ENCODE measurements around the gene MSI2.

The MSI2 gene

GRCh38 chr17:57281887-57282286 is 25.6 kb downstream of the MSI2 start:
- TF ChIP-seq, protein P1, sequence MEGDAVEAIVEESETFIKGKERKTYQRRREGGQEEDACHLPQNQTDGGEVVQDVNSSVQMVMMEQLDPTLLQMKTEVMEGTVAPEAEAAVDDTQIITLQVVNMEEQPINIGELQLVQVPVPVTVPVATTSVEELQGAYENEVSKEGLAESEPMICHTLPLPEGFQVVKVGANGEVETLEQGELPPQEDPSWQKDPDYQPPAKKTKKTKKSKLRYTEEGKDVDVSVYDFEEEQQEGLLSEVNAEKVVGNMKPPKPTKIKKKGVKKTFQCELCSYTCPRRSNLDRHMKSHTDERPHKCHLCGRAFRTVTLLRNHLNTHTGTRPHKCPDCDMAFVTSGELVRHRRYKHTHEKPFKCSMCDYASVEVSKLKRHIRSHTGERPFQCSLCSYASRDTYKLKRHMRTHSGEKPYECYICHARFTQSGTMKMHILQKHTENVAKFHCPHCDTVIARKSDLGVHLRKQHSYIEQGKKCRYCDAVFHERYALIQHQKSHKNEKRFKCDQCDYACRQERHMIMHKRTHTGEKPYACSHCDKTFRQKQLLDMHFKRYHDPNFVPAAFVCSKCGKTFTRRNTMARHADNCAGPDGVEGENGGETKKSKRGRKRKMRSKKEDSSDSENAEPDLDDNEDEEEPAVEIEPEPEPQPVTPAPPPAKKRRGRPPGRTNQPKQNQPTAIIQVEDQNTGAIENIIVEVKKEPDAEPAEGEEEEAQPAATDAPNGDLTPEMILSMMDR (IDR thresholded peaks at IDR 0.05; ENCODE audit: low read depth, low read length): no peak
- H3K9me3 ChIP-seq: no peaks in the 10 kb centered on the region
- peaks cover 17% of the 10 kb centered on the region for H3K4me1 ChIP-seq
- H3K27me3 ChIP-seq: no peaks in the 10 kb centered on the region
- H3K4me3 ChIP-seq (ENCODE audit: low read depth, low read length): no peak overlapping the region
- DNase-seq: no peak
- peaks cover 63% of the 10 kb centered on the region for H3K36me3 ChIP-seq

DNA sequence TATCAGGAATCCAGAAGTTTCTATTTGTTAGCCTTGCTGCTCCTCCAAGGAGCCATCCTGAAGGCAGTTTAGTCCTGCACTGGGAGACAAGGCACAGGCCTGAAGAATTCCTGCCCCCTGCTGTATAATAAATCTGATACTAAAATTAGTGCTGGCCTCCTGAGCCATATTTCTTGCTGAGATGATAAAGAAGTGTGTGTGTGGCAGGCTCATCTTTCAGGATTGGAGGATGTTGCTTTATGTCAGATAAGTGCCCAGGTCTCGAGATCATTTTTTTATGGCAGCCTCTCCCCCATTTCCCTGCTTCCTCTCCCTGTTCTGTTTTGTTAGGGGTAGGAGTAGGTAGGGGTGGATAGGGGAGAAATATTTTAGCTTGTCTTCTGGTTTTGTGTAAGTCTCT is 26.0 kb downstream of the MSI2 start:
- no peak overlapping the region for H3K4me3 ChIP-seq (ENCODE audit: low read depth, low read length)
- peaks cover 17% of the 10 kb centered on the region for H3K4me1 ChIP-seq
- peaks cover 62% of the 10 kb centered on the region for H3K36me3 ChIP-seq
- H3K9me3 ChIP-seq: no peaks in the 10 kb centered on the region
- no peak for DNase-seq
- no peaks in the 10 kb centered on the region for H3K27me3 ChIP-seq
- TF ChIP-seq, protein P1 (IDR thresholded peaks at IDR 0.05; ENCODE audit: low read depth, low read length): peak; percentile 14; the same call in 1 of the 2 replicates

DNA sequence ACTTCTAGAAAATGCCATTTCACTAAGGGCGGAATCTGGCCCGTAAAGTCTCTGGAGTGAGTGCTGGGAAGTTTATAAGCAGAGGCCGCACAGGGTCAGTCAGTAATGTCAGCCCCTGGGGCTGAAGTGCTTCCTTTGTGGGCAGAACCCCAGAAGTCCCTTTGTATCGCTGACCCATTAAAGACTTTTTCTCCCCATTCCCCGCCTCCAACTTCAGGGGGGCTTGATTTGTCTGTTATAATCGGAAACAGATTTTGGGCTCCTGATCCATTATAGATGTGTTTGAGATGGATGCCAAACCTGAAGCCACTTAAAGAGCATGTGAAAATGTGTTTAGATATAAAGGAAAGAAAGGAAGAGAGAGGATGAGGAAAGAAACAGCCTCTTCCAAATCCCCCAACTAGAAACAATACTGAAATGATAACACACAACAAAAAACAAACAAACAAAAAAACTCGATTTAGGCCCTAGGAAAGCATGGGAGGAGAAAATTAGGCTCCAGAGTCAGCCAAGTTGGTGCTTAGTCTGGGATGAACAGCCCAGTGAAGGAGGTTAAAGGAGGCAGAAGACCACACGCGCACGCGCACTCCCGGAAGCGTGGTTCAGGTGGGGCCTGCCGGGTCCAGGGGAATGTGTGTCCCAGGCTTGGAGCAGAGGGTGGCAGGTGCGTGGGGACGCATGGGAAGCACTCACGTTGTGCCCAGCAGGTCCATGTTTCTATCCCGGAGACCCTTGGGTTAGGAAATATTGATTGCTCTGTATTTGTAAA is 27.1 kb downstream of the MSI2 start:
- Histone ChIP-seq H3K36me3 (peaks cover 63% of the 10 kb centered on the region), H3K4me1 (peaks cover 18% of the 10 kb centered on the region), H3K27me3 (no peaks in the 10 kb centered on the region), H3K9me3 (no peaks in the 10 kb centered on the region), H3K4me3 (ENCODE audit: low read depth, low read length) (no peak overlapping the region)
- DNase-seq: no peak
- TF ChIP-seq, protein P1 (IDR thresholded peaks at IDR 0.05; ENCODE audit: low read depth, low read length): no peak

DNA sequence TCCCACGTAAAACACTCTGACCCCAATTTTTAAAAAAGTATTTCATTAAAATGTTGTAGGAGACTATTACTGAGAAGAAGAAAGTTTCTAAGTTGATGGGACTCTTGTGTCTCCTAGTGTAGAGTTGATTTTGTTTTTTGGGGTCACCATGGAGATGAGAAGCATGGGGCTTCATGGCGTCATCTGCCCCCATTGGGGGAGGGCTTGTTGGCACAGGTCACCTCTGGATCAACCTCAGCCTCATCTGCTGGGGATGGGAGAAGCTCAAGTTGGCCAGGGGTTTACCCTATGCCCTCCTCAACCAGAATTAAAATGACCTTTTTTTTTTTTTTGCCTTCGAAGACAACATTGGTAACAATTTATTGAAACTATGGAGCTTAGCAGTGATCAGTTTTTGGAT is 28.3 kb downstream of the MSI2 start:
- H3K36me3 ChIP-seq: peaks cover 60% of the 10 kb centered on the region
- no peak for DNase-seq
- H3K9me3 ChIP-seq: no peaks in the 10 kb centered on the region
- peaks cover 22% of the 10 kb centered on the region for H3K4me1 ChIP-seq
- TF ChIP-seq, protein P1 (IDR thresholded peaks at IDR 0.05; ENCODE audit: low read depth, low read length): no peak
- no peaks in the 10 kb centered on the region for H3K27me3 ChIP-seq
- H3K4me3 ChIP-seq (ENCODE audit: low read depth, low read length): no peak overlapping the region

DNA sequence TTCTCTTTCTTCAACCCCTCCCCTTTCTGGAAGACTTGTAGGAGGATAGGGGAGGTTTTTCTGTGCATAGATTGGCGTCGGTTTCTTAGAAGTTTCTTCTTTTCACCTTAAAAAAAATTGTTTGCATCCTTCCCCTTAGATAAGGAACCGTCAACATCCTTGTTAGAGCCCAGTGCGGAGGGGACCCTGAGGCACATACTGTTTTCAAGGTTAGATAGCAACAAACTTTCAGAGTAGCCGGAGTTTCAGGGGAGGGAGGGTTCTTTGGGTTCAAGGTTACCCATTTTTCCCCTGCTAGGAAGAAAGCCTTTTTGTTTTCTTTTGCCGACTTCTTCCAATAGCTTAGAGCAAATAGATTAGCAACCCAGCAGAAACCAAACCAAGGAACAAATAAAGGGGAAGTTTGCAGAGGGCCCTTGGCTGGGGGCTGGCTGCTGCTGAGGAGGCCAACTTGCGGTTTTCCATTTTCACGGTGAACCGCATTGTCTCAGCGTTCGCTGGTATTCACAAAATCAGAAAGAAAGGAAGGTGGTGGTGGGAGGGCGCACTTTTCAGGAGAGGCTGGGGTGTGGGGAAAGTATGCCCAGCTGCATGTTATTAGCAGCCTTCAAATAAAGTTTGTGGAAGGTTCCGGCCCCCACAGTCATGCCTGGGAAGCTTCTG is 28.8 kb downstream of the MSI2 start:
- Histone ChIP-seq H3K27me3 (no peaks in the 10 kb centered on the region), H3K4me1 (peaks cover 22% of the 10 kb centered on the region), H3K36me3 (peaks cover 63% of the 10 kb centered on the region), H3K9me3 (no peaks in the 10 kb centered on the region), H3K4me3 (ENCODE audit: low read depth, low read length) (no peak overlapping the region)
- TF ChIP-seq, protein P1 (IDR thresholded peaks at IDR 0.05; ENCODE audit: low read depth, low read length): no peak
- DNase-seq: no peak

GRCh38 chr17:57285701-57286100 is 29.4 kb downstream of the MSI2 start:
- H3K36me3 ChIP-seq: peaks cover 65% of the 10 kb centered on the region
- DNase-seq: no peak
- no peaks in the 10 kb centered on the region for H3K27me3 ChIP-seq
- peaks cover 22% of the 10 kb centered on the region for H3K4me1 ChIP-seq
- H3K4me3 ChIP-seq (ENCODE audit: low read depth, low read length): no peak overlapping the region
- TF ChIP-seq, protein P1 (IDR thresholded peaks at IDR 0.05; ENCODE audit: low read depth, low read length): no peak
- H3K9me3 ChIP-seq: no peaks in the 10 kb centered on the region
